K562 (cell line): ENCODE measurements around the gene SF3B3.

Experiments
- CTCF ChIP-seq, 3 experiments: IDR thresholded peaks in 2 of 3; conservative IDR thresholded peaks in 1 of 3; 2 replicates each; pipeline ENCODE4 v1.5.1; 2011 to 2012; ENCODE audit warnings: low read length in 3 of 3, mild to moderate bottlenecking in 3 of 3, control low read depth in 2 of 3, improper control_type of control experiment in 1 of 3, inconsistent platforms in 1 of 3, low read depth in 1 of 3, mixed read lengths in 1 of 3, moderate library complexity in 1 of 3; ENCODE audit not compliant: insufficient read depth in 2 of 3
- FOXP4 ChIP-seq: sonication (generic); formaldehyde crosslinking; IDR thresholded peaks from 2 replicates; pipeline ENCODE4 v1.8.0; 2022; ENCODE audit warnings: mild to moderate bottlenecking, missing genetic modification reagents, borderline replicate concordance
- KLF10 ChIP-seq: fragments of 250-450 bp; sonication (Bioruptor Pico); IDR thresholded peaks from 2 replicates; pipeline ENCODE4 v1.6.1; 2021; ENCODE audit warnings: matching md5 sums
- REST ChIP-seq, 2 experiments: fragments of 450-650 bp; formaldehyde crosslinking in 1 of 2; IDR thresholded peaks; 2 replicates each; pipeline versions ENCODE4 v1.4.0 to v1.6.1; 2014 to 2020; ENCODE audit warnings: mild to moderate bottlenecking in 2 of 2, borderline replicate concordance in 1 of 2, low read depth in 1 of 2
- SOX6 ChIP-seq: fragments of 450-650 bp; IDR thresholded peaks from 2 replicates; pipeline ENCODE4 v1.6.1; 2014; ENCODE audit warnings: mild to moderate bottlenecking
- SRSF3 ChIP-seq: fragments of 200-400 bp; formaldehyde crosslinking; IDR thresholded peaks from 2 replicates; pipeline ENCODE4 v1.6.1; 2016; ENCODE audit warnings: mild to moderate bottlenecking, low read length, moderate library complexity; ENCODE audit not compliant: insufficient read depth
- STAT6 ChIP-seq: sonication (generic); formaldehyde crosslinking; IDR thresholded peaks from 2 replicates; pipeline ENCODE4 v1.8.1; 2023; ENCODE audit warnings: mild to moderate bottlenecking, missing genetic modification reagents
- U2AF2 ChIP-seq: fragments of 200-400 bp; formaldehyde crosslinking; optimal IDR thresholded peaks from 2 replicates; pipeline ENCODE3; 2017; ENCODE audit warnings: low read depth, mild to moderate bottlenecking, low read length
- ZBED1 ChIP-seq: IDR thresholded peaks from 2 replicates; pipeline ENCODE4 v1.6.1; 2014
- ZNF707 ChIP-seq: fragments of 250-450 bp; sonication (Bioruptor Pico); conservative IDR thresholded peaks from 2 replicates; pipeline ENCODE4 v1.8.0; 2022; ENCODE audit warnings: inconsistent platforms, mild to moderate bottlenecking, moderate library complexity
- ZNF717 ChIP-seq: fragments of 250-450 bp; sonication (Bioruptor Pico); IDR thresholded peaks from 2 replicates; pipeline ENCODE4 v1.5.0; 2021

GRCh38 chr16:70593544-70593943 lies 69.9 kb downstream of the SF3B3 start:
- TF ChIP-seq U2AF2, result no peak
- no peak for TF ChIP-seq STAT6
- TF ChIP-seq ZNF717 (CRISPR knock-in tag), result no peak
- no peak for TF ChIP-seq KLF10
- TF ChIP-seq ZNF707 (CRISPR knock-in tag), result no peak
- TF ChIP-seq CTCF (IDR thresholded peaks at IDR 0.05 in 2 of 3, conservative IDR thresholded peaks at IDR 0.05 in 1 of 3; ENCODE audit: insufficient read depth in 2 of 3, low read depth in 1 of 3, low read length in 3 of 3), result no peak
- no peak for TF ChIP-seq SRSF3
- TF ChIP-seq SOX6, result no peak
- no peak for TF ChIP-seq REST (IDR thresholded peaks at IDR 0.05; ENCODE audit: borderline replicate concordance)
- no peak for TF ChIP-seq REST (CRISPR knock-in tag; IDR thresholded peaks at IDR 0.05; ENCODE audit: low read depth)
- no peak for TF ChIP-seq FOXP4
- TF ChIP-seq ZBED1, result no peak
